A673 (cell line): ENCODE measurements around the gene SNX13. TPM values are rescaled to one million over a fixed set of nuclear protein-coding genes. Genes with fewer than 3 reads are reported as not detected.

Experiments used
- BruUV-seq: library from RNA; stranded (reverse); fragments of 400-500 nt; replicated peaks from 2 replicates; lab custom pipeline; 2021; lab: Mats Ljungman, UMichigan
- CTCF ChIA-PET: fragments of 300-600 bp; sonication (Branson Sonifier 250); formaldehyde crosslinking; loops from one replicate; lab custom pipeline; 2022; ENCODE audit warnings: antibody characterized with exemption; lab: Charles Lee
- POLR2A ChIA-PET: fragments of 300-600 bp; sonication (Branson Sonifier 250); formaldehyde crosslinking; loops from one replicate; lab custom pipeline; 2022; ENCODE audit warnings: antibody characterized with exemption; ENCODE audit not compliant: low non-redundant PET; lab: Charles Lee
- DNase-seq: peaks from one replicate; pipeline ENCODE4 v3.0.0-alpha.2; 2015; ENCODE audit warnings: low spot score
- H3K27ac ChIP-seq: fragments of 200-600 bp; sonication (generic); 2 replicates; pipeline ENCODE4 v1.5.1; 2016; ENCODE audit warnings: mixed run types, low read depth, mild to moderate bottlenecking, mixed read lengths, antibody characterized with exemption, low read length; ENCODE audit not compliant: poor library complexity, severe bottlenecking
- H3K27me3 ChIP-seq: fragments of 200-600 bp; sonication (generic); replicated peaks from 2 replicates; pipeline ENCODE4 v1.6.1; 2017; ENCODE audit warnings: mixed run types, low read depth, mild to moderate bottlenecking, mixed read lengths, antibody characterized with exemption, low read length; ENCODE audit not compliant: insufficient read depth, poor library complexity
- H3K36me3 ChIP-seq: fragments of 200-600 bp; sonication (generic); 2 replicates; pipeline ENCODE4 v1.6.1; 2016; ENCODE audit warnings: mixed run types, mild to moderate bottlenecking, mixed read lengths, antibody characterized with exemption, low read length; ENCODE audit not compliant: insufficient read depth, poor library complexity, severe bottlenecking
- H3K4me1 ChIP-seq: fragments of 200-600 bp; sonication (generic); 2 replicates; pipeline ENCODE4 v1.6.1; 2017; ENCODE audit warnings: mixed run types, mild to moderate bottlenecking, mixed read lengths, antibody characterized with exemption, low read length; ENCODE audit not compliant: insufficient read depth, poor library complexity, severe bottlenecking
- H3K4me3 ChIP-seq: fragments of 200-600 bp; sonication (generic); 2 replicates; pipeline ENCODE4 v1.5.1; 2016; ENCODE audit warnings: low read depth, mixed run types, mild to moderate bottlenecking, mixed read lengths, low read length; ENCODE audit not compliant: poor library complexity, severe bottlenecking
- H3K9me3 ChIP-seq: fragments of 200-600 bp; sonication (generic); 2 replicates; pipeline ENCODE4 v1.6.1; 2016; ENCODE audit warnings: mixed run types, low read depth, mild to moderate bottlenecking, mixed read lengths, antibody characterized with exemption, low read length; ENCODE audit not compliant: poor library complexity, severe bottlenecking
- CTCF ChIP-seq: fragments of 300-800, 200-600 bp; sonication (generic); conservative IDR thresholded peaks from 2 replicates; pipeline ENCODE4 v1.5.1; 2017; ENCODE audit warnings: low read depth, mild to moderate bottlenecking, antibody characterized with exemption, low read length, moderate library complexity, mixed read lengths
- EZH2 ChIP-seq: fragments of 200-600 bp; sonication (generic); IDR thresholded peaks from 2 replicates; pipeline ENCODE4 v1.6.1; 2017; ENCODE audit warnings: borderline replicate concordance, low read depth, mild to moderate bottlenecking, mixed read lengths, antibody characterized with exemption, low read length; ENCODE audit not compliant: poor library complexity, severe bottlenecking
- intact Hi-C: fragments of 100-400 bp; cut with micrococcal nuclease; formaldehyde crosslinking; loops from one replicate; pipeline ENCODE4 v1.10.0; 2022; ENCODE audit not compliant: unreplicated experiment
- total RNA-seq: library from RNA; stranded (reverse); gene quantifications from 2 replicates; pipeline ENCODE4 v1.2.3, GENCODE V29; 2021

Gene SNX13
- total RNA-seq, 1 experiment from 2014 or later, result 31.2 TPM

- intact Hi-C loops, result no loop called here
- Histone ChIP-seq H3K27ac (no peak overlapping the region), H3K9me3 (no peaks in the 10 kb centered on the region), H3K4me3 (no peak overlapping the region), H3K4me1 (no peaks in the 10 kb centered on the region), H3K36me3 (no peaks in the 10 kb centered on the region), H3K27me3 (no peaks in the 10 kb centered on the region)
- TF ChIP-seq EZH2 (no peak), CTCF (no peak)
- BruUV-seq, result no TSS peak
- POLR2A ChIA-PET, result interaction anchor here (0.6 kb wide), 1 partner anchor 666 kb away, joined by 8 read pairs; no protein-coding TSS in a partner anchor
- DNase-seq, result no peak
- CTCF ChIA-PET, result no interaction called here
Observed at GRCh38 chr7:17898111-17898510, 42.2 kb downstream of the SNX13 start.

- intact Hi-C loops, result no loop called here
- no peaks in the 10 kb centered on the region for H3K4me1 ChIP-seq
- H3K9me3 ChIP-seq, result no peaks in the 10 kb centered on the region
- ChIA-PET POLR2A (interaction anchor here (0.6 kb wide), 1 partner anchor 904 kb away, joined by 19 read pairs; no protein-coding TSS in a partner anchor), CTCF (no interaction called here)
- no TSS peak for BruUV-seq
- H3K36me3 ChIP-seq, result no peaks in the 10 kb centered on the region
- TF ChIP-seq EZH2 (no peak), CTCF (no peak)
- no peak overlapping the region for H3K27ac ChIP-seq
- DNase-seq, result no peak
- no peaks in the 10 kb centered on the region for H3K27me3 ChIP-seq
- no peak overlapping the region for H3K4me3 ChIP-seq
Observed at GRCh38 chr7:17887286-17887685, 53.0 kb downstream of the SNX13 start.

GRCh38 chr7:17882685-17883084 lies 57.6 kb downstream of the SNX13 start:
- ChIA-PET CTCF (no interaction called here), POLR2A (no interaction called here)
- intact Hi-C loops, result no loop called here
- no peak for DNase-seq
- no TSS peak for BruUV-seq
- Histone ChIP-seq H3K27ac (no peak overlapping the region), H3K4me1 (no peaks in the 10 kb centered on the region), H3K9me3 (no peaks in the 10 kb centered on the region), H3K27me3 (no peaks in the 10 kb centered on the region), H3K4me3 (no peak overlapping the region), H3K36me3 (no peaks in the 10 kb centered on the region)
- TF ChIP-seq CTCF (no peak), EZH2 (no peak)
